Measurements from ENCODE around the gene CCL17. TPM values are rescaled to one million over a fixed set of nuclear protein-coding genes. Genes with fewer than 3 reads are reported as not detected.

The CCL17 gene
- total RNA-seq, 5 donors from 2014 or later (not counting 1 experiment from before 2014, with no cell fraction given): 0.93 to 1.2 (median 1.2) TPM; not detected in 2

- no peaks in the 10 kb centered on the region for H3K36me3 Mint-ChIP-seq
- Histone ChIP-seq H3K9me3 (no peaks in the 10 kb centered on the region), H3K4me3 (ENCODE audit: control insufficient read depth in 1 of 2, extremely low read depth in 1 of 2, low read length in 1 of 2) (no peak overlapping the region), H3K27me3 (replicated peaks in 1 of 2; ENCODE audit: control insufficient read depth in 2 of 2, extremely low read depth in 1 of 2, insufficient read depth in 2 of 2, low read length in 1 of 2) (peaks cover 0 to 14% of the 10 kb centered on the region in 2 experiments), H3K36me3 (ENCODE audit: control insufficient read depth in 2 of 2, extremely low read depth in 1 of 2, insufficient read depth in 1 of 2, low read length in 1 of 2) (no peaks in the 10 kb centered on the region), H3K4me1 (ENCODE audit: control insufficient read depth in 1 of 2, extremely low read depth in 1 of 2, insufficient read depth in 2 of 2, low read length in 2 of 2) (no peaks in the 10 kb centered on the region), H3K27ac (ENCODE audit: low read length) (no peak overlapping the region)
- no peaks in the 10 kb centered on the region for H3K9me3 Mint-ChIP-seq
- no peak for DNase-seq
- no peaks in the 10 kb centered on the region for H3K4me1 Mint-ChIP-seq
- 60% methylated on average over 5 of the region's 7 CpGs for WGBS (ENCODE audit: insufficient coverage)
- ChIA-PET POLR2A (no interaction called here), CTCF (no interaction called here)
- H3K27ac Mint-ChIP-seq: no peak overlapping the region
- no peak overlapping the region for H3K4me3 Mint-ChIP-seq
- peaks cover 0 to 6% of the 10 kb centered on the region in 2 donors for H3K27me3 Mint-ChIP-seq
- ATAC-seq (replicated peaks in 1 of 4): no peak
Measured at GRCh38 chr16:57388359-57389086, 16.0 kb upstream of the CCL17 start.

GRCh38 chr16:57389087-57389468, 15.5 kb upstream of the CCL17 start:
- Histone ChIP-seq H3K4me1 (ENCODE audit: control insufficient read depth in 1 of 2, extremely low read depth in 1 of 2, insufficient read depth in 2 of 2, low read length in 2 of 2) (no peaks in the 10 kb centered on the region), H3K27me3 (replicated peaks in 1 of 2; ENCODE audit: control insufficient read depth in 2 of 2, extremely low read depth in 1 of 2, insufficient read depth in 2 of 2, low read length in 1 of 2) (peaks cover 0 to 18% of the 10 kb centered on the region in 2 experiments), H3K27ac (ENCODE audit: low read length) (no peak overlapping the region), H3K9me3 (no peaks in the 10 kb centered on the region), H3K4me3 (ENCODE audit: control insufficient read depth in 1 of 2, extremely low read depth in 1 of 2, low read length in 1 of 2) (no peak overlapping the region), H3K36me3 (ENCODE audit: control insufficient read depth in 2 of 2, extremely low read depth in 1 of 2, insufficient read depth in 1 of 2, low read length in 1 of 2) (no peaks in the 10 kb centered on the region)
- 93% methylated on average over 3 of the region's 3 CpGs for WGBS (ENCODE audit: insufficient coverage)
- ATAC-seq (replicated peaks in 1 of 4): no peak
- POLR2A ChIA-PET: no interaction called here
- no peak overlapping the region for H3K27ac Mint-ChIP-seq
- no peaks in the 10 kb centered on the region for H3K9me3 Mint-ChIP-seq
- CTCF ChIA-PET: no interaction called here
- no peak for DNase-seq
- peaks cover 0 to 6% of the 10 kb centered on the region in 2 donors for H3K27me3 Mint-ChIP-seq
- no peaks in the 10 kb centered on the region for H3K4me1 Mint-ChIP-seq
- H3K36me3 Mint-ChIP-seq: no peaks in the 10 kb centered on the region
- H3K4me3 Mint-ChIP-seq: no peak overlapping the region

- Histone ChIP-seq H3K27ac (ENCODE audit: low read length) (no peak overlapping the region), H3K4me3 (ENCODE audit: control insufficient read depth in 1 of 2, extremely low read depth in 1 of 2, low read length in 1 of 2) (no peak overlapping the region), H3K4me1 (ENCODE audit: control insufficient read depth in 1 of 2, extremely low read depth in 1 of 2, insufficient read depth in 2 of 2, low read length in 2 of 2) (no peaks in the 10 kb centered on the region), H3K36me3 (ENCODE audit: control insufficient read depth in 2 of 2, extremely low read depth in 1 of 2, insufficient read depth in 1 of 2, low read length in 1 of 2) (no peaks in the 10 kb centered on the region), H3K27me3 (replicated peaks in 1 of 2; ENCODE audit: control insufficient read depth in 2 of 2, extremely low read depth in 1 of 2, insufficient read depth in 2 of 2, low read length in 1 of 2) (peaks cover 0 to 16% of the 10 kb centered on the region in 2 experiments), H3K9me3 (no peaks in the 10 kb centered on the region)
- ATAC-seq (replicated peaks in 1 of 4): no peak
- POLR2A ChIA-PET: no interaction called here
- H3K27ac Mint-ChIP-seq: no peak overlapping the region
- H3K4me1 Mint-ChIP-seq: no peaks in the 10 kb centered on the region
- H3K36me3 Mint-ChIP-seq: no peaks in the 10 kb centered on the region
- peaks cover 0 to 8% of the 10 kb centered on the region in 2 donors for H3K27me3 Mint-ChIP-seq
- no peak for DNase-seq
- H3K4me3 Mint-ChIP-seq: no peak overlapping the region
- CTCF ChIA-PET: interaction anchor here in 1 of 2 donors (0.7 kb wide), 1 partner anchor 188 kb away, joined by 6 read pairs; no protein-coding TSS in a partner anchor
- no peaks in the 10 kb centered on the region for H3K9me3 Mint-ChIP-seq
- WGBS (ENCODE audit: insufficient coverage): 43% methylated on average over 2 of the region's 5 CpGs
Measured at GRCh38 chr16:57390636-57391295, 13.8 kb upstream of the CCL17 start.

- ATAC-seq (replicated peaks in 1 of 4) (no peak), DNase-seq (no peak)
- Histone ChIP-seq H3K36me3 (ENCODE audit: control insufficient read depth in 2 of 2, extremely low read depth in 1 of 2, insufficient read depth in 1 of 2, low read length in 1 of 2) (no peaks in the 10 kb centered on the region), H3K4me3 (ENCODE audit: control insufficient read depth in 1 of 2, extremely low read depth in 1 of 2, low read length in 1 of 2) (no peak overlapping the region), H3K4me1 (ENCODE audit: control insufficient read depth in 1 of 2, extremely low read depth in 1 of 2, insufficient read depth in 2 of 2, low read length in 2 of 2) (no peaks in the 10 kb centered on the region), H3K27ac (ENCODE audit: low read length) (no peak overlapping the region), H3K9me3 (no peaks in the 10 kb centered on the region), H3K27me3 (replicated peaks in 1 of 2; ENCODE audit: control insufficient read depth in 2 of 2, extremely low read depth in 1 of 2, insufficient read depth in 2 of 2, low read length in 1 of 2) (peaks cover 0 to 15% of the 10 kb centered on the region in 2 experiments)
- H3K27ac Mint-ChIP-seq: no peak overlapping the region
- peaks cover 0 to 8% of the 10 kb centered on the region in 2 donors for H3K27me3 Mint-ChIP-seq
- ChIA-PET POLR2A (no interaction called here), CTCF (interaction anchor here in 1 of 2 donors (0.7 kb wide), 1 partner anchor 188 kb away, joined by 6 read pairs; no protein-coding TSS in a partner anchor)
- H3K36me3 Mint-ChIP-seq: no peaks in the 10 kb centered on the region
- no peaks in the 10 kb centered on the region for H3K4me1 Mint-ChIP-seq
- no peaks in the 10 kb centered on the region for H3K9me3 Mint-ChIP-seq
- 25% methylated on average over 2 of the region's 4 CpGs for WGBS (ENCODE audit: insufficient coverage)
- H3K4me3 Mint-ChIP-seq: no peak overlapping the region
Measured at GRCh38 chr16:57391300-57391699, 13.3 kb upstream of the CCL17 start.

GRCh38 chr16:57391708-57392107, 12.9 kb upstream of the CCL17 start:
- no peak for ATAC-seq (replicated peaks in 1 of 4)
- H3K27me3 Mint-ChIP-seq: peaks cover 0 to 8% of the 10 kb centered on the region in 2 donors
- no peaks in the 10 kb centered on the region for H3K36me3 Mint-ChIP-seq
- Histone ChIP-seq H3K4me3 (ENCODE audit: control insufficient read depth in 1 of 2, extremely low read depth in 1 of 2, low read length in 1 of 2) (no peak overlapping the region), H3K36me3 (ENCODE audit: control insufficient read depth in 2 of 2, extremely low read depth in 1 of 2, insufficient read depth in 1 of 2, low read length in 1 of 2) (no peaks in the 10 kb centered on the region), H3K27ac (ENCODE audit: low read length) (no peak overlapping the region), H3K9me3 (no peaks in the 10 kb centered on the region), H3K27me3 (replicated peaks in 1 of 2; ENCODE audit: control insufficient read depth in 2 of 2, extremely low read depth in 1 of 2, insufficient read depth in 2 of 2, low read length in 1 of 2) (peaks cover 0 to 13% of the 10 kb centered on the region in 2 experiments), H3K4me1 (ENCODE audit: control insufficient read depth in 1 of 2, extremely low read depth in 1 of 2, insufficient read depth in 2 of 2, low read length in 2 of 2) (no peaks in the 10 kb centered on the region)
- H3K4me3 Mint-ChIP-seq: no peak overlapping the region
- H3K27ac Mint-ChIP-seq: no peak overlapping the region
- no CpG with 5 or more reads among the region's 5 CpGs for WGBS (ENCODE audit: insufficient coverage)
- DNase-seq: no peak
- CTCF ChIA-PET: interaction anchor here in 1 of 2 donors (0.7 kb wide), 1 partner anchor 187 kb away, joined by 6 read pairs; no protein-coding TSS in a partner anchor
- H3K9me3 Mint-ChIP-seq: no peaks in the 10 kb centered on the region
- no peaks in the 10 kb centered on the region for H3K4me1 Mint-ChIP-seq
- POLR2A ChIA-PET: no interaction called here

GRCh38 chr16:57392694-57393093, 11.9 kb upstream of the CCL17 start:
- no peaks in the 10 kb centered on the region for H3K9me3 ChIP-seq
- Mint-ChIP-seq H3K27ac (no peak overlapping the region), H3K36me3 (no peaks in the 10 kb centered on the region), H3K9me3 (no peaks in the 10 kb centered on the region), H3K27me3 (peaks cover 0 to 8% of the 10 kb centered on the region in 2 donors), H3K4me1 (no peaks in the 10 kb centered on the region), H3K4me3 (no peak overlapping the region)
- POLR2A ChIA-PET: no interaction called here
- DNase-seq (no peak), ATAC-seq (replicated peaks in 1 of 4) (no peak)
- H3K27me3 ChIP-seq (replicated peaks in 1 of 2; ENCODE audit: control insufficient read depth in 2 of 2, extremely low read depth in 1 of 2, insufficient read depth in 2 of 2, low read length in 1 of 2): peaks cover 0 to 13% of the 10 kb centered on the region in 2 experiments
- CTCF ChIA-PET: no interaction called here
- H3K27ac ChIP-seq (ENCODE audit: low read length): no peak overlapping the region
- WGBS (ENCODE audit: insufficient coverage): 100% methylated on average over 1 of the region's 1 CpG
- H3K4me1 ChIP-seq (ENCODE audit: control insufficient read depth in 1 of 2, extremely low read depth in 1 of 2, insufficient read depth in 2 of 2, low read length in 2 of 2): no peaks in the 10 kb centered on the region
- H3K36me3 ChIP-seq (ENCODE audit: control insufficient read depth in 2 of 2, extremely low read depth in 1 of 2, insufficient read depth in 1 of 2, low read length in 1 of 2): no peaks in the 10 kb centered on the region
- H3K4me3 ChIP-seq (ENCODE audit: control insufficient read depth in 1 of 2, extremely low read depth in 1 of 2, low read length in 1 of 2): no peak overlapping the region

Data from T-cell (primary cell).